Natural killer cell (primary cell): ENCODE results near the gene WNT16. TPM values are rescaled to one million over a fixed set of nuclear protein-coding genes. Genes with fewer than 3 reads are reported as not detected.

ENCODE experiments used
- ATAC-seq, 3 donors: fragments of 150-1000 bp in 2 of 3; fragments of 200-7000 bp in 1 of 3; cut with Tn5 transposase; 1 replicate in 1 of 3; 2 replicates in 2 of 3; pipeline ENCODE4 v1.10.0; 2021; ENCODE audit warnings: mild to moderate bottlenecking in 2 of 3, moderate library complexity in 2 of 3
- DNase-seq, 2 donors: peaks; one replicate each; pipeline versions ENCODE4 v3.0.0 to v3.0.0-alpha.2; 2013 to 2021; ENCODE audit warnings: mixed read lengths in 1 of 2
- H3K27ac ChIP-seq: one replicate; pipeline ENCODE4 v1.5.1; 2013; ENCODE audit warnings: mild to moderate bottlenecking, low read length
- H3K27me3 ChIP-seq: one replicate; pipeline ENCODE4 v1.6.1; 2013; ENCODE audit warnings: low read length; ENCODE audit not compliant: control insufficient read depth, insufficient read depth
- H3K36me3 ChIP-seq: one replicate; pipeline ENCODE4 v1.6.1; 2013; ENCODE audit warnings: low read length; ENCODE audit not compliant: control insufficient read depth, insufficient read depth
- H3K4me1 ChIP-seq: one replicate; pipeline ENCODE4 v1.6.1; 2013; ENCODE audit warnings: low read length; ENCODE audit not compliant: control insufficient read depth, insufficient read depth
- H3K4me3 ChIP-seq: one replicate; pipeline ENCODE4 v1.5.1; 2013; ENCODE audit warnings: low read length
- H3K9me3 ChIP-seq: one replicate; pipeline ENCODE4 v1.6.1; 2013; ENCODE audit warnings: low read length; ENCODE audit not compliant: control insufficient read depth, insufficient read depth
- H3K27ac Mint-ChIP-seq, 2 donors: one replicate each; pipeline ENCODE4 v1.8.0; 2022; ENCODE audit warnings: mild to moderate bottlenecking in 2 of 2, mixed read lengths in 2 of 2, moderate library complexity in 1 of 2
- H3K27me3 Mint-ChIP-seq, 2 donors: one replicate each; pipeline ENCODE4 v1.8.0; 2022; ENCODE audit warnings: low read depth in 2 of 2, mixed read lengths in 2 of 2
- H3K36me3 Mint-ChIP-seq: one replicate; pipeline ENCODE4 v1.8.0; 2022; ENCODE audit warnings: mixed read lengths
- H3K4me1 Mint-ChIP-seq, 2 donors: one replicate each; pipeline ENCODE4 v1.8.0; 2022; ENCODE audit warnings: mixed read lengths in 2 of 2
- H3K4me3 Mint-ChIP-seq: one replicate; pipeline ENCODE4 v1.8.0; 2022; ENCODE audit warnings: mild to moderate bottlenecking, moderate library complexity, mixed read lengths
- H3K9me3 Mint-ChIP-seq, 2 donors: one replicate each; pipeline ENCODE4 v1.8.0; 2022; ENCODE audit warnings: mixed read lengths in 2 of 2
- CTCF ChIP-seq: fragments of 200-600 bp; IDR thresholded peaks from one replicate; pipeline ENCODE4 v1.8.0; 2022; ENCODE audit warnings: antibody characterized with exemption
- WGBS: methylation state at CpG from one replicate; pipeline ENCODE4 v1.1.7; 2013; ENCODE audit warnings: missing lambda C conversion rate; ENCODE audit not compliant: insufficient coverage; 5-methylcytosine and 5-hydroxymethylcytosine counted together
- intact Hi-C: fragments of 100-400 bp; cut with micrococcal nuclease; formaldehyde crosslinking; loops from one replicate; pipeline ENCODE4 v1.14.2; 2022
- total RNA-seq, 4 donors: library from RNA; stranded (reverse); fragments of 120-200 nt in 1 of 4; gene quantifications; one replicate each; pipeline versions ENCODE4 v1.2.3 to v1.2.4, GENCODE V29; 2013 to 2022

Gene WNT16
- total RNA-seq, 3 donors from 2014 or later (not counting 1 experiment from before 2014, with no cell fraction given): not detected

GRCh38 chr7:121383235-121383910 lies 54.6 kb downstream of the WNT16 start:
- peak overlapping the region; percentile 75 for H3K27ac ChIP-seq
- DNase-seq (no peak), ATAC-seq (no peak)
- Mint-ChIP-seq H3K27me3 (no peaks in the 10 kb centered on the region), H3K4me3 (no peak overlapping the region), H3K9me3 (no peaks in the 10 kb centered on the region), H3K27ac (peak overlapping the region; percentile 54 to 56), H3K4me1 (peaks cover 55 to 62% of the 10 kb centered on the region in 2 donors), H3K36me3 (no peaks in the 10 kb centered on the region)
- TF ChIP-seq CTCF: no peak
- H3K36me3 ChIP-seq: peaks cover under 1% of the 10 kb centered on the region
- intact Hi-C loops: loop anchor here (10.0 kb wide), 1 partner anchor 51 kb away; no protein-coding TSS in a partner anchor
- H3K9me3 ChIP-seq: no peaks in the 10 kb centered on the region
- no peaks in the 10 kb centered on the region for H3K27me3 ChIP-seq
- no peak overlapping the region for H3K4me3 ChIP-seq
- H3K4me1 ChIP-seq: no peaks in the 10 kb centered on the region
- WGBS: no CpG with 5 or more reads among the region's 2 CpGs

DNA sequence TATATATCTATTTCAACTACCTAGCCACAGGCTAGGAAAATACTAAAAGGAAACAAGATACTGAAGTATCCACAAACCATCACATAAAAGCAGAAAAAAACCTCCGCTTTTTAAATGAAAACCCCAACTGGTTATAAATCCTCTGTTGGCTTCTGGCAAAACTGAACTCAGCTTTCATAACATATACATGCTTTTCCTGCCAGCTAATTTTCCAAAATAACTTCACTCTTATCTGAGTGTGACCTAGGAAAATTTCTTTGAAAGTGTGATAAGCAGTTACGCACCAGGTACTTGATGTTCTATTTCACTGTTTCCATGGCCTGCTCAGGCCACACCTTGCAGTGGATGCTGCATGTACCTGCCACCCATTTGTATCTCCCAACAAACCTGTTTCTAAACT lies 55.5 kb downstream of the WNT16 start:
- ATAC-seq: no peak
- Histone ChIP-seq H3K27ac (peak overlapping the region; percentile 75), H3K36me3 (no peaks in the 10 kb centered on the region), H3K9me3 (no peaks in the 10 kb centered on the region), H3K4me1 (no peaks in the 10 kb centered on the region), H3K4me3 (no peak overlapping the region), H3K27me3 (no peaks in the 10 kb centered on the region)
- TF ChIP-seq CTCF: no peak
- peak overlapping the region; percentile 54 to 56 for H3K27ac Mint-ChIP-seq
- no peaks in the 10 kb centered on the region for H3K27me3 Mint-ChIP-seq
- no peak overlapping the region for H3K4me3 Mint-ChIP-seq
- WGBS: 73% methylated on average over 2 of the region's 2 CpGs
- no peaks in the 10 kb centered on the region for H3K9me3 Mint-ChIP-seq
- H3K4me1 Mint-ChIP-seq: peaks cover 64 to 68% of the 10 kb centered on the region in 2 donors
- no peaks in the 10 kb centered on the region for H3K36me3 Mint-ChIP-seq
- intact Hi-C loops: loop anchor here (10.0 kb wide), 1 partner anchor 51 kb away; no protein-coding TSS in a partner anchor
- DNase-seq: no peak

DNA sequence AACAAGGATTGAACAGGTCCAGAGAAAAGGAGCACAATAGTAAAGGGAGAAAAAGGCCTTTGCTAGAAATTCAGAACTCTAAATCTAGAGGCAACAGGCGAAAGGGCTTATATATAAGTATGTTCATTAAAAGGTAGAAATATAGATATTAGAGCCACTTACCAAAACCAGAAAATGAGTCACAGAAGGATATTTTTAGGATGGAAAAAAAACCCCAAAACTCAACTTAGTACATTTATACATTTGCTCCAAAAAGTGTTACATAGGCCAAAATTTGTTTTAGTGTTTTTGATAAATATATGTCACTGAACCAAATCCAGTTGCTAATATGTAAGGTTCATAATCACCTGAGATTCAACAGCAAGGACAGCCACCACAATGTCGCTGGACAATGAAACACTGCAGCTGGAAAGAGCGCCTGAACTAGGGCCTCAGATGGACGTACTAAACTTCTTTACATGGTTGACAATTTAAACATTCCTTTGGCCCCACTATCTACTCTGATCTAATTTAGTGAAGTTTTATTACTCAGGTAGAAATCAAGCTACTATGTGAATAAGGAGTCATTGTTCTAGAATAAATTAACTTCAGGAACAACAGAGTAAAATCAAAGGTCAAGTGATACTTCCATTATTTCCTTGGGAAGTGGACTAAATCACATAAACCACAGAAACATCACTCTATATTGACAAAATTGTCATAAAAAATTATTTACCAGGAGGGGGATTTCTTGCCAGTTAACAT lies 56.4 kb downstream of the WNT16 start:
- WGBS: 100% methylated on average over 2 of the region's 4 CpGs
- Mint-ChIP-seq H3K36me3 (no peaks in the 10 kb centered on the region), H3K27ac (peak overlapping the region; percentile 54 to 56), H3K4me3 (no peak overlapping the region), H3K4me1 (peaks cover 66 to 74% of the 10 kb centered on the region in 2 donors), H3K27me3 (no peaks in the 10 kb centered on the region), H3K9me3 (no peaks in the 10 kb centered on the region)
- H3K27ac ChIP-seq: peak overlapping the region; percentile 75
- no peaks in the 10 kb centered on the region for H3K36me3 ChIP-seq
- H3K4me1 ChIP-seq: no peaks in the 10 kb centered on the region
- no peak for TF ChIP-seq CTCF
- intact Hi-C loops: loop anchor here (10.0 kb wide), 1 partner anchor 50 kb away; no protein-coding TSS in a partner anchor
- ATAC-seq: no peak
- H3K9me3 ChIP-seq: no peaks in the 10 kb centered on the region
- no peak overlapping the region for H3K4me3 ChIP-seq
- no peak for DNase-seq
- H3K27me3 ChIP-seq: no peaks in the 10 kb centered on the region
